NCI-H1436 (cell line): ENCODE results near the gene FHOD3.
"Not testable (repeated sequence)": the region's sequence is repeated elsewhere in the genome, so short reads cannot be mapped to it uniquely, and the experiment has no call there.

ENCODE experiments used
- DNase-seq: peaks from one replicate; lab custom pipeline; 2025; lab: John Stamatoyannopoulos, UW

The FHOD3 gene

DNA sequence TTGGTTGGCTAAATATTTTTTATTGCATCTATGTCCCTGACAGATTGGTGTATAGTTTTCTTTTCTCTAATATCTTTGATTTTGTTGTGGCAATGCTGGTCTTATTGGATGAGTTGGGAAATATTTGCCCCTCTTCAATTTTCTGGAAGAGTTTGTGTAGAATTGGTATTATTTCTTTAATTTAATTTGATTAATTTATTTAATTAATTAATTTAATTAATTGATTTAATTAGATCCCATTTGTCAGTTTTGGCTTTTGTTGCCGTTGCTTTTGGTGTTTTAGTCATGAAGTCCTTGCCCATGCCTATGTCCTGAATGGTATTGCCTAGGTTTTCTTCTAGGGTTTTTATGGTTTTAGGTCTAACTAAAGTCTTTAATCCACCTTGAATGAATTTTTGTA is 253.8 kb downstream of the FHOD3 start:
- DNase-seq: not testable (repeated sequence)

DNA sequence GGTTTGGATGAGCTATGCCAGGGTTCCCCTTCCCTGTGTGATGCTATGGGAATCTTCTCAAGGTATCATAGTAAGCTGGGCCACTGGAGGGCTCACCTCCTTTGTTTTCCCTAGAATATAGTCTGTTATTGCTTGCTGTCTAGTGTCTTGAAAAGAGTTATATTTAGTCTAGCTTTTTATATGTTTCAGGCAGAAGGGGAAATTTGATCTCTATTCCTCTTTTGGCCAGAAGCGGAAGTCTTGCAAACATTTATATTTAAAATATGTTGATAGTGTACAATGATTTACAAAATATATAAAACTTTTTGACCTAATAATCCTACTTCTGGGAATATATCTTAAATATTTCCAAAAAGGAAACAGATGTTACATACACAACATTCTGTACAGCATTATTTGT is 260.7 kb downstream of the FHOD3 start:
- DNase-seq: no peak

DNA sequence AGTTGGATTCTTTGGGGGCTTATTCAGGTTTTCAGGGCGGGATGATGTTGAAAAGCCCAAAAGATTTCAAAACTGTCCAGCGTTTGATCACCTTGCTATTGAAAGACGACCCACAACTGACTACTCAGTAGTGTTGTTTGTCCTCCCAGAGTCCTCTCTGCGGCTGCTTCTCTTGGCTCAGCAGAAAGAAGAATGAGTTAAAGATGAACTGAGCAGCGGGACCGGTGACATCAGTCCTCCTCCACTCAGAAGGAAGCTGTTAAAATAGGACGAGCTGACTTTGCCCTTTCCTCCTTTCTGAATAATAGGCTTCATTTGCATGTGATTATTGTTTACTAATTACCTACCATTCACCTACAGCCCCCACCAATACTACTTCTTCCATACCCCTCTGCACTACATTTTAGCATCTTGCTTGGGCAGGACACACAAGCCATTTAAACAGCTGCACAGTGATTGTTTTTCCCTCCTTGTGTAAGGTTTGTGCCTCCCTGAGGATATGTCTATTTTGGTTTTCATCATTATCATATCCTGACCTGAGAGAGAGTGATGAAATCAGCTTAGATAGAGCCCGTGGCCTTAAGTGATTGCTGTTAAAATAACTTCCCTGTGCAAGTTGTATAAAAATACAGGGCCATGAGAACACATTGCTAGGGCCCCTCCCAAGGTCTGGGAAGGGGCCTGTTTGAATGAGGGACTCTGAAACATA is 261.8 kb downstream of the FHOD3 start:
- no peak for DNase-seq

DNA sequence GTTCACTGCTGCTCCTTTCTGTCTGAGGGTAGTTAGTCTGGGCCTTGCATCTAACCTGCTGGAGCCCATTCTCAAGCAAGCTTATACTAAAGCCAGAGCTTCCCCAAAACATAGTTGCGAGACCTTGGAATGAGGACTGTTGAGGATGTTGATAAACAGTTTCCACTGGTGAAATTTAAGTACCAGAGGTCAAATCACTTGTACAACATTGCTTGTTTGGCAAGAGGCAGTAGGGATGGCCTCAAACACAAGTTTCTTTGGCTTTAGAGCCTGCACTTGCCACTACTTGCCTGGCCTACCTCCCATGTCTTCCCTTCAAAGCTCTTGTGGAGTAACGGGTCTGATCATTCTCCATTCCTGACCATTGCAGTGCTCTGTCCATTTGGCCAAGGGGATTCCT is 262.7 kb downstream of the FHOD3 start:
- DNase-seq: no peak

DNA sequence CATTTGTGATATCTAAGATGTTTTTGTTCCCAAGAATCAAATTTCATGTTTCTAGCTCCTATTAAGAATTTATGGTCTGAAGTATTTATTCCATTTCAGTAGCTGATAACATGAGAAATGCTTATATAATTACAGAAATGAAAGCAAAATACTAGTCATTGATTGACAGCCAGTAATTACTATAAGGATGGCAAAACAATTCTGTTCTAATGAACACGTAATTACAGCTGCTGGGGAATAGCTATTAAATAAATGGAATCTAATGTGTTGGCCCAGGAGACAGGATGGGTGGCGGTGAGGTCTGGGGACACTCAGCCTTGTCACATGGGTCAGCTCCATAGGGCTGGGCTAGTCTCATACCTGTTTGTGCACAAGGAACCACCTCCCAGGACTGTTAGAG is 263.5 kb downstream of the FHOD3 start:
- peak; percentile 44 for DNase-seq

DNA sequence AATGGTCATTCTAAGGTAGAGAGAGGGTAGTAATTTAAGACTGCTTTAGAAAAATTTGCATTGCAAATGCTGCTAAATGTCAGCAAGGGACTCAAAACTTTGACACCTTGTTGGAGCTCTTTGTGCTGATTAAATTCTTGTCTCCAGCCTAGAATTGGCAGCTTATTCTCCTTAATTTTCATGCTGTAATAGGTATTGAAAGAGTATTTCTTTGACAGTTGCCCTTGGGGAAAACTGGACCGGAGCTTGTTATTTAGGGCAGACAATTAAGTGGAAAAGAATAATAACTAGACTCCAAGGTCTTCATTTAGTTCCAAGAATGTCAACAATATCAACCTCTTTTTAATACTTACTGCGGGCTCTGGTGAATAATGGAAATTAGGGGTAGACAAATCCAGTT is 267.3 kb downstream of the FHOD3 start:
- no peak for DNase-seq

DNA sequence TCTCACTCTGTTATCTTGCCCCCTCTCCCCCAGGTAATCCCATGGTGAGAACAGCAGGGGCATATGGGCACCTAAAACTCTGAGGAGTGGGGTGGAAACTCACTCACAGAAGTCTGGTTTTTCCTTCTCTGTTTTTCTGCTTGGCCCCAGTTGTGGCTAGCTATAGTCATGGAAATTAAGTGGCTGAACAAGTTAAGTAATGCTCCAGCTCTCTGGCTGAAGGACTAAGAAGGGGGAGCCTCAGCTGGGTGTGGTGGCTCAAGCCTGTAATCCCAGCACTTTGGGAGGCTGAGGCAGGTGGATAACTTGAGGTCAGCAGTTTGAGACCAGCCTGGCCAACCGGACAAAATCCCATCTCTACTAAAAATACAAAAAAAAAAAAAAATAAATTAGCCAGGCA is 270.3 kb downstream of the FHOD3 start:
- DNase-seq: no peak

DNA sequence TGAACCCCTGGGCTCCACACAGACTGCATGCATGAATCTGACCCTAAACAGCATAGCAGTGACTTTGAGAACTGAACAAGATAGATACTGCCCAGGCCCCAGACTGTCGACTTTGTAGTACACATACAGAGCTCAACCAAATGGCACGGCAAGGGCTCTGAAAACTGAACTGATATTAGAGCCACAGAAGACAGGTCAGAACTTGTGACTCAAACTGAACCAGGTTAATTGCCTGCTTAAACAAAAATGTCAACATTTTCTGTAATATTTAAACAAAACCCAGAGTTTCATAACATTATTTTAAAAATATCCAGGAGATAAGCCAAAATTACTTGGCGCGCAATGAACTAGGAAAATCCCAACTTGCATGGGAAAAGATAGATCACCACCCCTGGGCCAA is 271.0 kb downstream of the FHOD3 start:
- no peak for DNase-seq

DNA sequence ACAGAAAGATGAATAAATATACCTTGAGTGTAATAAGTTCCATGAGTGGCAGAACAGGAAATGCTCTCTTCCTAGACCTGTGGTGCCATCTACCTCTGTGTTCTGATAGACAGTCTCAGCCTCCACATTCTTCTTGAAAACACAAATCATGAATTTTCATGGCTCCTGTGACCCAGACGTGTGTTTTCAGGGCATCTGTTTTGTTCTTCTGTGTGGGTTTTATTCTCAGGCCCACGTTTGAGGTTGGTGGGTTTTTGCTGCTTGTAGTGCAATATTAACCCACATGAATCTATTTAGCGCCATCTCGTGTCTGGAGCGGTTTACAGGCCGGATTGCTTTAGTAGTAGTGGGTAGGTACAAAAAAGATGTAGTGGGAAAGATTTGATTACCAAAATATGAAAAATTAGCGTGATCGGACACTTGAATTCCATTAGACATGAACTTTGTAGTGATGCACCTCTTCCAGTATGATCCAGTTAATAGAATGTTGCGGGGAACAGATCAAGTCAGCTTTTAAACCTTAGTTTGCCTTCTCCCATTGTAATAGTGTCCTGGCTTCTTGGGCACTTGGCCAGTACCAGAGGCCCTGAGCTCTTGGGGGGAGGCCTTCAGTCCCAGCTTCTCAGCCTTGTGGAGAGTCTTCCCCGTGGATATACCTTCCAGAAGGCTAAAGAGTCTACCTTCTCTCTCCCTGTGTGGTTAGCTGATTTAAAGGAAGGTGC is 274.8 kb downstream of the FHOD3 start:
- peak; percentile 40 for DNase-seq

DNA sequence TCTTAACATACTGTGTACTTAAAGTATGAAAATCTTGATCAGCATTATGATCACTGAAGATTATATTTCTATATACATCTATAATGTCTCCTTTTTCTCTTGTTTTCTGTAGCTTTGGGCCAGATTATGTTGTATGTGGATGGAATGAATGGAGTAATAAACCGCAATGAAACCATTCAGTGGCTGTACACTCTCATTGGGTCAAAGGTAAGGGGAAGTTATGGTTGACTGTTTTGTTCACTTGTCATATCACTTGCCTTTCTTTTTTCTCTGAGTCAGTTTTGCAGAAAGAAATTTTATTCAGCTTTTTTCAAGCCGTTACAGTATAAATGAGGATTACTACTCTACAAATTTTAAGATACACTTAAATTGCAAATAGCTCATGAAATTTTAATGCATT is 278.8 kb downstream of the FHOD3 start:
- no peak for DNase-seq

DNA sequence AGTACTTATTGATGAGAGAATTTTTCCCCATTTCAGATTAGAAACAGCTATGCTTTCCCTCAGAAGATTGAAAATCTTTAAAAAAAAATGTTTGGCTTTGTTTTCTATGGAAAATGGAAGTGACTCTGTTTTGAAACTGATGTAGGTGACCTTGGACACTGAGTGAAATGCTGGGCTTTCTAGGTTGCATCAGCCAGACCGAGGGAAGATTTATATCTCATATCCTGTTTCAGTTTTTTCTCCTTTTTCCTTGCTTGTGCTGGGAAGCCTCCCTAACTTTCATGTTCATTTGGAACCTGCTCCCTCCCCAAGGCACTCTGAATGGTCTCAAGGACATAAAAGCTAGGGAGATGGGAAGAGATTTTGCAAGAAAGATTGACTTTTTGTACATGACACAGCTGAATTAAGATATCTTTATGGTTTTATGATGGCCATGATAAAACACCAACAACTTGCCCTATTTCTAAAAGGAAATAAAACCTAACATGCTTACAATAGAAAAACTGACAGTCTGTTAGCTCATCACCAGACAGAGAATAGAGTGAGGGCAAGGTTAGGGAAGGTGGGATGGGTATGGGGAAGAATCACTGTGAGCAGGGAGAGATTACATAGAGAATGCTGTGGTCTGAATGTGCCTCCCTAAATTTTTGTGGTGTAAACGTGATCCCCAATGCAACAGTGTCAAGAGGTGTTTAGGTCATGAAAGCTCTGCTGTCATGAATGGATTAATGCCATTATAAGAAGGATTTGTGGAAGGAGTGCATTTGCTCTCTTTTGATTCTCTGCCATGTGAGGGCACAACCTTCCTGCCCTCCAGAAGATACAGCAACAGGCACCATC is 281.6 kb downstream of the FHOD3 start:
- no peak for DNase-seq

DNA sequence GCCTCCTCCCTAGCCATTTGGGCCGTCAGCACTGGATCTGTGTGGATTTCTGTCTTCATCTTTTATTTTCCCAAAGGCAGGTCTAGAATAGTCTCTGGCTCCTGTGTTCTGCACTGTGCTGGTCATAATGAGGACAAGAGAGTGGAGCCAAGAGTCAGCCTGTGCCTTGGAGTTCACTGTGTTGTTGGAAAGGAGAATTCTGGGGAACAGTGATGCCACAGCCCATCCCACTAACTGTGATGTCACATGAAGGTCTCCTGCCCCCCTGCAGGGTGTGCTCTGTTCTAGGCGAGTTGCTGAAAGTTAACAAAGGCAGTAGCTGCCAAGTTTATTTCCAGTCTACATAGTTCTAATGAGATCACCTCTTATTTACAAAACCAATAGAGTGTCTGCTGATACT is 282.8 kb downstream of the FHOD3 start:
- DNase-seq: no peak

DNA sequence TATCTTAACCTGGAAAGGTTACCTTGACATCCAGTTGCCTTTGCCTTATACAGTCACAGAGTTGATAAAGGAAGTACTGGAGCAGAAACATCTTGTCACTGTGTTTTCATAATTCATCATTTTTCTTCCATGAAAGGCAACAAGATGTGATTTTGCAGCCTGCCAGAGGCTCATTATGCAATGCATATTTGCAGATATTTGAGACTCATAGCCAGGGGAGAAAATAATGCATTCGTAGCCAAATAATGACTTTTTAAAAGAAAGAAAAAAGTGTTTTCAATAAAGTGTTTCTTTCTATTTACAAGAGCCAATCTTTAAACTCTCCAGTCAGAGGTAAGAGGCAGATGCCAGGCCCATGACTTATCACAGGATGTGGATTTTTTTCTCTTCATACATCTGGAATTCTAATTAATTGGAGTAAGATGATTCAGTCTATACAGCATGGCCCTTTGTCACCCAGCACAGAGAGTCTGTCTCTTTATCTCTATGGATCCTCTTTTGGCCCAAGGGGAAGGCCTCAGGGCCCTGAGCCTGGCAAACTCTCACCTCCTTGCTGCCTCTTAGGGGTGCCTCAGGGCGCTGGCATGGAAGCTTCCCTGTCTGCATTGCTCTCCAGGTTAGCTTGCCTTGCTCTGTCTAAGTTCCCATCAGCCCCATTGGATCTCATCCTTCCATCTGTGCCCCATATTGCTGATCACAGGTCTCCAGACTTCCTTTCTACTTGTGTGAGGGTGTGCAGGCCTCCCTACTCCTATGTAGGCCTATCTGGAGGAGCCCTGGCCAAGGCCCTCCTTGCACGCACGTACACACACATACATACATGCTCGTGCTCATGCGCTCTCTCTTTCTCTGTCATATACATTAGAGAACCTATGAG is 283.6 kb downstream of the FHOD3 start:
- DNase-seq: no peak

DNA sequence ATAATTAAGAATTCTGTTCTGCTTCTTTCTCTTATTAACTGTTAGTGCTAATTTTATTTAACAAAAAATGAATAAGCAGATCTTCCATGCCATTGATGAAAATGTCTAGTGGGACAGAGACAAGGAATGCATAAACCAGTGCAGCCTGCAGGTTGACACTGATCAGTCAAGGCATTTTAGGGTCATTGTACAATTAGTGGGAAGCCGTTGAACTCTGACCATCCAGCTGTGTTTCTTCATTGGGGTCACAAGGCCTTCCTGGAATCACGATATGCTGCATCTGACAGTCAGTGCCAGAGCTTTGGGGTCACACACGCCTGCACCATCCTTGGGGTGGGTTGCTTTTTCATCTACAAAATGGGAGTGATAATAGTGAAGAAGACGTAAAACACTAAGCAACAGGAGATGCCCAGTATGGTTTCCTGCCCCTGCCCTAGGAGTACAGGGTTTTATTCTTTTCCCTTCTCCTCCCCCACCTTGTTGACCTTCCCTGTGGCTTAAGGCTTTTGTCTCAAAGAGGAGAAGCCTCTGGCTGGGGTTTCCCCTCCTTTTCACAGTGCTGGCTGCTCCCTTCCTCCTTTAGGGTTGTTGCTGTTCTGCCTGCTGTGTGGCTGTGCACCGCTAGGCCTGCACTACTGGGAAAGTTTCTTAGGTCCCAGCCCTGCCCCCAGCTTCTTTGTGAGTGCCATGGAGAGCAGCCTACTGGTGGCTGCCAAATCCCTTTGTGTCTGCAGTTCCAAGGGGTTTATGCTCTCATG is 285.7 kb downstream of the FHOD3 start:
- no peak for DNase-seq

DNA sequence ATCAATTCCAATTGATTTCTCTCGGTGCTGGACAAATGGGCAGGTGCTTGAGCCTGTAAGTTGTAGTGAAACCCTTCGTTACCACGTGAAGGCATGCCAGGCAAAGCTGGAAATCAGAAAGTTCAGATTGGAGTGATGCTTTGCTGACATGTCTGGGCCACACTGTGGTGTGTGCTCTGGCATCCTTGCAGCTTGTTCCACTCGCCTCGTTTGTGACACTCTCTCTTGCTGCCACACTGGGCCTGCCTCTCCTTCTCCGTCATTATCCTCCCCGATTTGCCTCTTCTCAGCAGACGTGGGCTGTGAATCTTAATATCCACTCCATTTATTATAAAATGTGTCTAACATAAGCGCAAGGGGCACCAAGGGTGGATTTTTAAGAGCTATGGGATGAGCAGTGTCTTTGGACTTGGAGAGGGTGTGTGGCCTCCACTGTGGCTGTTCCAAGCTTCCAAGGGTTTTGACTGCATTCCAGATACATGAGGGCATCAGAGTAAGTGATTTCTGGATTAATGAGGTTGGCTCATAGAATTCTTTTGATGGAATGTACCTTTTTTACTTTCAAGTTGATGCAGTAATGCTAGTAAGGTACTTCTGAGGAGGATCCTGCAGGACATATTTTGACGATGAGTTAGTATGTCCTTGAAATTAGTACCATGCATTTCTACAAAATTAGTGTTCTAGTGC is 292.5 kb downstream of the FHOD3 start:
- DNase-seq: no peak

DNA sequence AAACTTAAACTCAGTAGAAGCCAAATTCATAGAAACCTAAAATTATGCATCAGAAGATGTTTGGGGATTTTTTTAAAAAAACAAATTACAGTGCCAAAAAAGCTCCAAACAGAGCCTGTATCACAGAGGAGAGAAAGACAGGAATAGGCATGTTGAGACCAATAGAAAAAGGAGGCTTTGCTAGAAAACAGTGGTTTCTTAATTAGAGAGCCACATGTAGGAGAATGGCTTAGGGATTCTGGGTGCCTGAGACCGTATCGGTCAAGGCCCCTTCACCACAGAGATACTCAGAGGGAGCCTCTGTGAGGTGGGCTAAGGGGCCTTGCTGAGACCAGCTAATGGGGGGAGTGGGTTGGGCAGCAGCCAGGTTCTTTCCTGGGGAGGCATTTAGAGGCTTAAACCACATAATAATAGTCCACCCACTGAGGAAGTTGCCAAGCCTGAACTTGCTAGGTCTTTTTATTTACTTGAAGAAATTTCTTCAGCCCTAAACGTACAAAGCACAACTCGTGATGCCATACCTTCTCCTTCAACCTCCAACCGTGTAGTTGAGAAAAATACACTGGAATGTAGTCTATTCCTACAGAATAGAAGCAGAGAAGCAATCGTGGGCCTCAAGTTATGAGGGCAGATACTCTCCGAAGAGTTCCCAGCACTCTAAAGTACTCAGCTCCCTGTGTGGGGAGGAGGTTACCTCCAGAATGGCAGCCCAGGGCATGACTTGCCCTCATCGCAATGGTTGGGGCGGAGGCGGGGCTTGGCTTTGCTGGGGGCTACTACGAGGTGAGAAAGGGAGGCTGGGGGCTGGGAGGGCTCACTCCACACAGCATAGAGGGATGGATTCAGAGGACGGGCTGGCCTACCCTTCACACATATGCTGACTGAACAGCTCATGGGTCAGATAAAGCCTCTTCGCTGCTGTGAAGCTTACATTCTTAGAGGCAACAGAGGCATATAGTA is 293.4 kb downstream of the FHOD3 start:
- no peak for DNase-seq

DNA sequence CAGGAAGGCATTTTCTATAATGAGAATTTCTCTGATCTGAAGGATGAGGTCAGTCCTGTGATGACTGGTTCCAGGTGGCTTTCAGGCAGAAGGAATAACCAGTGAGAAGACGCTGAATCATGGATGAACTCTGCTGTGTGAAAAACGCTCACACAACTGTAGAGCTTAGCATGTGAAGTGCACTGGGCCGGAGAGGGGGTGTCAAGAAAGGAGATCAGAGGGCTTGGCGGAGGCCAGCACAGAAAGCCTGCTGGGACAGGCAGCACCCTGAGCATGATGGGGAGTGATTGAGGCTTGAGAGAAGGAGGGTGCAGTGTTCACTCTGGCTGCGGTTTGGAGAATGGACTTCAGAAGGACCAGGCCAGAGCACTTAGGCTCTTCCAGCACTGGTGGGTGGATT is 294.8 kb downstream of the FHOD3 start:
- no peak for DNase-seq

DNA sequence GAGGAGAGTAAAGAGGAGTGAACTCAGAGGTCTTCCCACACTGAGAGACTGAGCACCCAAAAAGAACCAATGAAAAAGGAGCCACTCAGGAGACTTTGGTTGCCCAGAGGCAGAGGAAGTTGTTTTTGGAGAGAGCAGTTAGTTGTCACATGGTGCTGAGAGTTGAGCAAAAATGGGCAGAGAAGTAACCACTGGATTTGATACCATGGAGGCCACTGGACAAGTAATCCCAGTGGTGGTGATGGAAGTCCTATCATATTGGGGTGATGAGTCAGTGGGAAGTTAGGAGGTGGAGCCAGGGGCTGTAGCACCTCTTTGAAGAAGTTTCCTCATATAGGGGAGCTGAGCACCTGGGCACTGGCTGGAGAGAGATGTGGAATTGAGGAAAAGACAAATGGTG is 295.5 kb downstream of the FHOD3 start:
- no peak for DNase-seq

DNA sequence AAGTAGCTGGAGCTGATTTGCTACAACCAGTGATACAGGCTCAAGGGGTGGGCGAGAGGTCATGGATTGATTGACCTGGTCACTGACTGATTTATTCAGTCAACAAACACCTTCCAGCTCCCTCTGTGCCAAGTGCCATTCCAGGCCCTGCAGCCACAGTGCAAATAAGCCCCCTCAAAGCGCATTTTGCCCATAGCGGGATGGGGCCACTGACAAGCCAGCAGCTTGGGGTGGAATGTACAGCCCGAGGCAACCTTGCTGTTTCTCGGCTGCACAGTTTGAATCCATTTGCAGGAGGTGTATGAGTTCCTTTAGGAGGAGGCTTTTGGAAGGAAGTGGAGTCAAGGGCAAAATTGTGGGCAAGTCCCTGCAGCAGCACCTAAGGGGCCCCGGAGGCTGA is 296.1 kb downstream of the FHOD3 start:
- DNase-seq: no peak
